T-helper 1 cell treated with Interleukin-12 subunit alpha and Interleukin-12 subunit beta and Interleukin-4 antibody, amounts not matched to agents 30 ng/mL and 1 ng/mL, for 36 hours (primary cell): ENCODE results near the gene C4orf51. TPM values are rescaled to one million over a fixed set of nuclear protein-coding genes. Genes with fewer than 3 reads are reported as not detected.

Experiments
- intact Hi-C: fragments of 100-400 bp; cut with micrococcal nuclease; formaldehyde crosslinking; loops from one replicate; pipeline ENCODE4 v1.15.1; 2024
- total RNA-seq: library from RNA; stranded (reverse); gene quantifications from 2 replicates; pipeline ENCODE4 v1.2.3, GENCODE V29; 2022

The C4orf51 gene
- total RNA-seq, 1 donor from 2014 or later, result not detected

DNA sequence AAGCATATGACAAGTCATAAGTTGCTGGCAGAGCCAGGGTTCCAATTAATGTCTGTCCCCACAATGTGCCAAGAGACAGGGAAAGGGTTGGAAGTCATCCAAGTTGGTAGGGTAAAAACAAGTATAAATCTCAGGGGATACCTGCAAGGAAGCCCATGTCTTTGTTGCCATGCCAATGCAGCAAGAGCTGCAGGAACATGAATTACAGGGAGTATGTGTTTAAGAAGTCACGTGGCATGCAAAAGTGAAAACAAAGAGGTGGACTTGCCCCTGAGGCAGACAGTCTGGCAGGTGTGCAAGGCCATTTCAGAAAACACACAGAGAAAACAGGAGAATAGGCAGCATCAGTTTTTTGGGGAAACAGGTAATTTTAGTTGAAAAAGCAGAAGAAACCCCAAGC, 29.4 kb downstream of the C4orf51 start:
- intact Hi-C loops, result no loop called here

DNA sequence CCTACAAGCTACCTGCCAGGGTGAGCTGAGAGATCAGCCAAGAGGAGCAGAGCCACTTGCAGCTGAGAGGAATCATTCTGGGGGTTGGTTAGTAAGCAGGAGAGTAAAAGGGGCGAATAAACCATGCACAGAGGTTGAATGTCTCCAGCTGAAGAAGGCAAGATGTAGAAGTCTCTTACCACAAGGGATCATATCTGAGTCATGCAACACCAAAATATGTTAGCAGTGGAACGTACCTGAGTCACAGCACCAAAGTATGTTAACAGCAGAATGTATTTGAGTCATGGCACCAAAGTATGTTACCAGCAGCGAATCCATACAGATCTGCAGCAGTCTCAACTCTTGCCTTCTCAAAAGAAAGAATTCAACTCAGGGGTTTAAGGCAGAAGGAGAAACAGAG, 29.9 kb downstream of the C4orf51 start:
- intact Hi-C loops, result no loop called here

DNA sequence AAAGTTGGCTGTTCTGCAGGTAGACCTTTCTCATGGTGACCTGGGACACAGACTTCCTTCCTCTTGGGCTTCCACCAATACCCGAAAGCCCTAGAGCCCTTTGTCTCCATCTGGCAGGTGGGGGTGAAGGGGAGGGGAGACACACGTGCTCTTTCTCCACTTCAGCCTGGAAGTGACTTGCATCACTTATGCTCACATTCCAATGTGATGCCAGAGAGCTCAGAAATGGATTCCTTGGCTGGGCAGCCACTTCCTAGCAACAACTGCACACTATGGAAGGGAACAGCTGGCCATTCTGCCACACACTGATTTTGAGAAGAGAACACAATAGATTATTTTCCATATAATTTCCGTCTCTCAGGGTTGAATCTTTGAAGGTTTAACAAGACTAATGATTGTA, 36.3 kb downstream of the C4orf51 start:
- intact Hi-C loops, result no loop called here

DNA sequence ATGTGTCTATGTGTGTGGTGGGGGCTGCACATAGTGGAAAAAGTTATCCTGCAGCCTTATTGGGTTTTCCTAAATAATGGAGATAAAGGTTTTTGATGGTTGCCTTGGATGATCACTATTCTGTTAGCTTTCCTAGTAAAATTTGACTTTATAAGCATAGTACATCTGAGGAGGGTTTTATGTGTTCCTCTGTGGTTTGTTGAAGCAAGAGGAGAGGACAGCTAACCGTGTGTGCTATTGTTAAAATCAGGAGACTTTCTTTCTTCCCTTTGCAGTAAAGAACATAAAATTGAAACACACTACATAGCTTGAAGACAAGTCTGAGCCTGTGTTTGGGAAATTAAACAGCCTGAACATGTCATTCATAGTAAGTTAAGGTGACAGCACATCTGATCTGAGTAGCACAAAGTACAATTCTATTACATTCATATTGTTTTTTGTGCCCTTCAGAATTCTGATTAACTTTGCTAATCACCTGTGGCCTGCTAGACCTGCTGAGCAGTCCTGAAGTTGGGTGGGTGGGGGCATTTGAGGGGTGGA, 36.8 kb downstream of the C4orf51 start:
- intact Hi-C loops, result no loop called here

DNA sequence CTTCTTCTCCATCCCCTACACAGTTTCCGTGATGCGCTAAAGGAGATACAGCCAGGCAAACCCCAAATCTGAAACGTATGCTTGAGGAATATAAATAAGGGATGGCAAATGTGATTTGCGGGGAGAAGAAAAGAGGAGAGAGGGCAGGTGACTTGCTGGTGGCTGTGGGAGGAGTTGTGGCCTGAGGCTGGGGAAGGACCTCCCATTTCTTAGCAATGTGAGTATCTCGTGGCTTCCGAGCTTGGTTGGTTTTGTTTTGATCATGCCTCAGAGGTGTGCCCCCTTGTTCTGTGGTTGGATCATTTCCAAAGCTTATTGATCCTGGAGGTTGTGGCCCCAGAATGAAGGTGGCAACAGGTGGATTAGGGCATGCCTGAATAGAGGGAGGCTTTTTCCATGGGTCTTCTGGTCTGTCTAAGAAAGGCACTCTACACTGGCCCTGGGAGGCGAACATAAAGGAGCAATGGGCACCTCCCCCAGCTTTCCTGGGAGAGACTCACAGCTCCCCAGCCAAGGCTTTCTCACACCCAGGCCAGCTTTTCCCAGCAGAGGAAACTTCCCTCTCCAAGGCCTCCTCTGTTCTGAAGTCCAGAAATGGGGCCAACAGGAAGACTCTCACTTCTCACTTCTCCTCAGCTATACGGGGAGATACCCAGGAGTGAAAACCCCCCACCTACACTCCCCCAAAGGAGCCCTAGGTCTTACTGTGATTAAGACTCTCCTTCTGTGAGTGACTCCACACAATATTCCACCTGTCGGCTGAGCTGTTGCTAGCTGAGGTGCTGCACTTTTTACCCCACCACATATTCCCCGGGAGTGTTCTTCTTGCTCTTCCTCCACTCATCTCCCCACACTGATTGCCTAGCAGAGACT, 40.0 kb downstream of the C4orf51 start:
- intact Hi-C loops, result no loop called here

DNA sequence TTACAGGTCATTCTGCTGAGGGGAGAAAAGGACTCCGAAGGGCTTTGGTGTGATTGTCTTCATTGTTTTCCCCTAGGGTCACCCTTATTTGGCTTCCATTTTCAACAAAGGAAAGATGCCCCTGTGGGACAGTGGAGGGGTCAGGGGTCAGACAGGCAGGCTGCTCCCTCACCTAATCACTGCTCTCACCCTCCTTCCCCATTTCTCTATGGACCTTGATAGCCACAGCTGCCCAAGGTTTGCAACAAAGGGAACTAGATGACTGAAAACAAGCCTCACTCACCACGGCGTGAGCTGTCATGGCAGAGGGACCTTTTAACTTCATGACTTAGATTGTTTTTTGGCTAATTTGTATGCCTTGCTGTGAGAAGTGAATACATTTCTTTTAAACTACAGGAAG, 40.7 kb downstream of the C4orf51 start:
- intact Hi-C loops, result no loop called here

DNA sequence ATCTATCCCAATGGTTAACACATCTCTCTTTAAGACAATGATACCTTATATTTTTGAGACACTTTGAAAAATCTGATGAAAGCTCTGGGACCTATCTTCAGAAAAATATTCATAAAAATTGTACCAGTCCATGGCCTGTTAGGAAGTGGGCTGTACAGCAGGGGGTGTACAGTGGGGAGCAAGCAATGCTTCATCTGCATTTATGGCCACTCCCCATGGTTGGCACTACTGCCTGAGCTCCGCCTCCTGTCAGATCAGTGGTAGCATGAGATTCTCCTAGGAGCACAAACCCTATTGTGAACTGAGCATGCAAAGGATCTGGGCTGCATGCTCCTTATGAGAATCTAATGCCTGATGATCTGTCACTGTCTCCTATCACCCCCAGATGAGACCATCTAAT, 42.6 kb downstream of the C4orf51 start:
- intact Hi-C loops, result no loop called here

DNA sequence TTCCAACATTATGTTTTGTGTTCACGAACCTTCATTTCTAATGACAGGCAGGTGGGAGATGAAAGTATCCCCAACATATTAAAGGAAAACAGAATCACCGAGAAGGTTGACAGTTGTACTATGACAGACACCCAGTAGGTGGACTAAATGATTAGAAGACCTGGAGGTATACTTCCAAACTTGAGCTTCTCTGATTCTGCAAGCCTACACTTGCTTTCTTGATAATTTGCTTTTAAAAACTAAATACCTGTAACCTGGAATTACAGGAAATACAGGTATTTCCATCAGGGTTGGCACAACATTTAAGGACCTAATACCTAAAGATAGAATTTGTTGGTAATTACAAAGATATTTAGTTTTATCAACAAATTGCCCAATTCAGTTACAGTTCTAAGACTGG, 43.4 kb downstream of the C4orf51 start:
- intact Hi-C loops, result no loop called here

DNA sequence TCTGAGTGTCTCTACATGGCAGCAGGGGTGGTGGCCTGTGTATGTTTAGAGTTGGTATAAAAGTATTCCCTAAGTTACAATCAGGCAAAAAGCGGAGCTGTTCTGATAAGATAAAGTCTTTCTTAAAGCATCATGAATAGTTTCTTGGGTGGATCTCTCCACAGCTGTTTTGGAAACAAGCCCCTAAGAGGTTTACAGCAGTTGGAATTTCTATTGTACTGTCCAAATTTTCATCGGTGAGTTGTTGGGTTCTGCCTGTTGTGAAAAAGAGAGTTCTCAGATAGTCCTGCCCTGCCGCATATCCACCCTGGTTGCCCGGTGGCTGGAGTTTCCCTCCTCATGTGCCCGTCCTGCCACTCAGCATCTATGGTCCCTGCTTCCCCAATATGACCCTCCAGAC, 50.1 kb downstream of the C4orf51 start:
- intact Hi-C loops, result no loop called here

DNA sequence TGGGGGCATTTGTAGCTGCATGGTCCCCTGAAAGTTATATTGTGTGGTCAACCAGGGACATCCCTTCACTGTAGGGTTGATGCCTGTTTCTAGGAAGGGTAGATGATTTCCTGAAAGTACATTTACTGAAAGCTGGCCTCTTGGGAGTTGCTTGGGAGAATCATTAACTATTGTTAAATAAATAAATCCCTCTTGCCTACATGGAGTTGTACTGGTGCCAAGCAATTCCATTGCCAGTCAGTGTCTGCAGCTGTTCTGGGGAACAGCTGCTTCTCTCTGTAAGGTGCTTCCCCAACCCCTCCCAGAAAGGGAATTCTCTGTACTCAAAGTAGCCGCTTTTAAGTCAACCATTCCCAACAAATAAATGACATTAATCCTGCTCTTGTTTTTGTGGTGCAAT, 51.1 kb downstream of the C4orf51 start:
- intact Hi-C loops, result no loop called here

DNA sequence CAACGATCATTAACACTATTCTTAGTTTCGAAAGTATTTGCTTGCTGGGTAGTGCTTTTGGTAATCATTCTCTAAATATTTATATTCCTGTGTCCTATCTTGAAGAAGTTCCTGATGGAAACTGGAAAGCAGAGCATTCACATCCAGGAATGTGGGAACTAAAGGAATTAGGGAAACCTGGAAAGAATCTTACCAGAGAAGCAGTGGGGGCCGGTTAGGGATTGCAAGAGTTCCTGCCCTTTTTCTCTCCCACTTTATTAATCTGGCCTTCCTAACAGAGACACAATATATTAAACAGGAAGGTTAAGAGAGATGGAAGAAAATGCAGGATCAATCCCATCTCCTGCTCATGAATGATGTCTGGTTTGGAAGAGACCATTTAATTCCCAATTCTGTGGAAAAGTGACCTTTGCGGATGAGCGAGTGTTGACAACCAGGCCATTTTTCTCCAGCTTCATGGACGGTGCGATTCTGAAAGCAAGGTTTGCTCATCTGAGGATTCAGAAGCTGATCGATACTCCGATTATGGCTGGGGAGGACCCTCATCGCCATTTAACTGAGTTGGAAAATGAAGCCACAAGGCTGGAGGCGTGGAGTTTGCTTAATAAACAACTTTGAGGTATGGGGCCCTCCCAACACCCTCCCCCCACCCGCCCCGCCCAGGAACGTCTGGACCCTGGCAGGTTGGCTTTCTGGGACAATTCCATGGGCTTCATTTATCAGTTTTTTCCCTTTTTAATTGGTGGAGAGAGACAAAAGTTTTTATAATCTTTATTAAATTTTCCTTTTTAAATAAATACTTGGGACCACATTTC, 52.3 kb downstream of the C4orf51 start:
- intact Hi-C loops, result loop anchor here (1.0 to 2.0 kb wide), 5 partner anchors 97 to 1885 kb away; partner anchors contain the start of genes ABCE1, ANAPC10, LSM6 and OTUD4

DNA sequence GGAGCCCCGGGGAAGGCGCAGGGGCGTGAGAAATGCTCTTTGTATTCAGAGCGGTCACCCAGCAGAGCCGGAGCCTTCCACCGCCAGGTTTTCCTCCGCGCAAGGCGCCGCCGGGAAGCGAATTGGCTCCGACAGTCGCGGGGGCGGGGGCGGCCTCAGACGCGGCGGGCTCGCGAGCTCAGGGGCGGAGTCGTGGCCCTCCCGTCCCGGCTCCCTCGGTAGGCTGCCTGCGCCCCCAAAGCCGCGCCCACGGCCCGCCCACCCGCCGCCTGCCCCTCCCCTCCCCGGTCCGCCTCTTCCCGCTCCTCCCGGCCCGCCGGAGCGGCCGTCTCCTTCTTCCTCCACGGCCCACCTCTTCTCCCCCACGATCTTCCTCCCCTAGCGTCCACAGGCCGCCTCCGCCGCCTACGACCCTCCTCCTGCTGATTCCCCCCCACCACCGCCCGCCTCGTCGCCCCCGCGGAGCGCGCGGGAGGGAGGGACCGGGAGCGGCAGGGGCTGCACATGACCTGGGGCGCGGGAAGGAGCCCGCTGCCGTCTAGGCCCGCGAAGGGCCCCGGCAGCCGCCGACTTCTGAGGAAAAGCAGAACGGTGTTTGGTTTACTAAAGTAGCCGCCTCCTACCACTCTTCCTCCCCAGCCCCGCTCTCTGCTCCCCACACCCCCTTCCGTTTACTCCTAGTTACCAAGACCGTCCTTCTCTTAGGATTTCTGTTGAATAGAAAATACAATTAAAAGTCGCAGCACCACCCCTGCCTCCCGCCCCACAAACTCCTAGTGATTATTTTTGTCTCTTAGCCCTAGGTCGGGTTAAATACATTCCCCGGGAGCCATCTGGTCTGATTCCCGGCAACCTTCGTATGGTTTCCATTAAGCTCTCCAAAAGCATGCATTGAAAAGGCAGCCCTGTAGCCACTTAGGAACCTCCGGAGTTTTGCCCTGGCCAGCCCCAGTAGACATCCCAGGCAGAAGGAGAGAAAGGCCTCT, 53.2 kb downstream of the C4orf51 start:
- intact Hi-C loops, result loop anchor here (1.0 to 2.0 kb wide), 8 partner anchors 75 to 1884 kb away; partner anchors contain the start of genes ABCE1, ANAPC10, LSM6 and MMAA

DNA sequence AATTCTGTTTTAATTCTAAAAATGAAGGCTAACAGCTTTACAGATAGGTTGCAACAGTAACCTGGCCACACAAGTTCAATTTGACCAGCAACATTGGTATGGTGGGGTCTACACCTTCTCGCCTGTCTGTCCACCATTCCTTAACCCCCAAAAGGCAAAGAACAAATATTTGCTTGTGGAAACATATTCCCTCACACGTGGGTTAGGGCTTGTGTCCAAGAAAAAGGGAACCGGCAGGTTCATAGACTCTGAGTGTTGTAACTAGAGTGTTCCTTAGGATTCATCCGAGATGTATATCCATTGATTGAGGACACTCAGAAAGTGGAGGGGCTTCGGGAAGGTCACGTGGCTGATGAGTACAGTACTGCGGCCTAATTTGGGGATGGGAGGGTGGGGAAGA, 54.1 kb downstream of the C4orf51 start:
- intact Hi-C loops, result no loop called here

DNA sequence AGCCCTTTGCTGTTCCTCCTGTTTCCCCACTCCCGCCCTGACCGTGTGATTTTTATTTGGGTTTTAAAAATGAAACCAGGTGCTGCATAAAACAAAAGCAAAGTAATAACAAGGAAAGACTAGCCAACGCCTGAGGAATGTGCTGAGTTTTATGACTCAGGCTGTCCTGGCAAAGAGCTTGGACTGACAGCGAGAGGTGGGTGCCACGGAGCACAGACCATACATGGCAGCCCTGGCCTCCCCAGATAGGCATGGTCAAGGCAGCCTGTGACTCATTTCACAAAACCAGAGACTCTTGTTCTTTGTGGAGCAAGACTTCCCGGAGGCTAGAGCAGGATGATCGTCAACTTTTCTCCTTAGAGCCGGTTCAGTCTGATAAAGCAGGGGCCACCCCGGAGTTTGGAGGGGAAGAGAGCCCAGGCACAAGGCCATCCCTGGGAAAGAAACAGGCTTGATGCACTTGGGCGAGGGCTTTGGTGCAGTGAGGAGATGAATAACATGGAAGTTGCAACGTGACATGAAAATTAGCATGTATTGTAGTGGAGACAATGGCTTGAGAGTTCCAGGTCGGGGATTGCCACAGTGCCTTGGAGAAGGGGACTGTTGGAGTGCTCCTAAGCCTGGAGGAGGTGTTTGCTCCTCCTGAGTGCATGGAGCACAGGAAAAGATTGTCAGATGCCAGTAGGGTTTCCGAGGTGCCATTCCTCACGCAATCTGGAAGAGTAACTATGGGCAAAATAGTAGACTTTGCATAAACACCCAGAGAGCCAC, 54.8 kb downstream of the C4orf51 start:
- intact Hi-C loops, result no loop called here

DNA sequence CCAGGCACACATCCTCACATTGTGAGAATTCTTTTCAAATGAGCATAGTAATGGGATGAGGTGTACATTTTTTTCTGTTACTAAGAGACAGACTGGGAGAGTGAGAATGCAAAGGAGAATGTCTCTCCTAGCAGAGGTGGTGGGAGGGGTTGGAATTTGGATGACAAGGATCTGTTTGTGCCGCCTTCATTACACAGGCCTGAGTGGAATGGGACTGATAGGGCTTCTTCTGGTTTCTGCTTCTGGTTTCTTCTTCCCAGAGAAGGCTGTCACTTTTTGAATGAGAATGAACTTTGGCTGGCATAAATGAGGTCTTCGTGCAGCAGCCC, 55.4 kb downstream of the C4orf51 start:
- intact Hi-C loops, result no loop called here

DNA sequence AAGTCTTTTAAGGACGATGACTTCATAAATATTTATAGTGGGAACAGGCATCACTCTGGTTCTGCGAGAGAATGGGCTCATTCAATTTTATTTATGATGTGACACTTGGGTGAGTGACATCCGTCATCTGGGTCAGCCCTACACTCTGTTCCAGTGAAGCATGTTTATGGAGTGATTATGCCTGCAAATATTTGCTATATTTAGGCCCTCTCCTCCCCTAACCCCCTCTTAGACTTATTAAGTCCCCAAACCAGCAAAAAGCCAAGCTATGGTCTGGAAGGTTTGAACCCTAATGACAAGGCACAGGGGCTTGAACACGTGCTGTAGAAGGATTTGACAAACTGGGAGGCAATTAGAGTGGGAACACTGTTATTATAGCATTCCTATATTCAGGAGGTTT, 55.9 kb downstream of the C4orf51 start:
- intact Hi-C loops, result no loop called here

DNA sequence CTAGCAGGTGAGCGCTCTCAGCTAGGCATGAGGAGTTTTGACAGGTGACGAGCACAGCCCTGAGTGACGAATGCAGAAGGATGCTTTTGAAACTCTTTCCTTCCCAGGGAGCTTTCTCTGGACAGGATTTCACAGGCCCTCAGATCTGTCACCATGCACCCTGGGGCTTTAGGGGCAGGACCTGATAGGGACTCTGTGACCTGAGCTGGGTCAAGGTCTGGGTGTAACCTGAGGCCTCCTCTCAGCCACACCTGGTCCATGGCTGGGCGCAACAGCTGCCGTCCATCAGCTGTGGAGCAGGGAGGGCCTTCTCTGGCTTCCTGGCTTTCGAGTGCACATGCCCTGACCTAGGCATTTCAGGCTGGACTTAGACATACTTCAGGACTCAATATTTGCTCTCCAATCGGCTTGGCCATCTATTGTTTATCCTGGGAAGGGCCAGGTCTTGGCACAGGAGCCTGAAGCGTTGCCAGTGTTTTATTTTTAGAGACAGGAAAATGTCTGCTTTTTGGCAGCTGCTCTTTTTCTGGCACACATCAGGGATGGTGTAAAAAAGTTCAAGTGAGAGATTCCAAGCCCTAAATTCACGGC, 56.4 kb downstream of the C4orf51 start:
- intact Hi-C loops, result no loop called here

DNA sequence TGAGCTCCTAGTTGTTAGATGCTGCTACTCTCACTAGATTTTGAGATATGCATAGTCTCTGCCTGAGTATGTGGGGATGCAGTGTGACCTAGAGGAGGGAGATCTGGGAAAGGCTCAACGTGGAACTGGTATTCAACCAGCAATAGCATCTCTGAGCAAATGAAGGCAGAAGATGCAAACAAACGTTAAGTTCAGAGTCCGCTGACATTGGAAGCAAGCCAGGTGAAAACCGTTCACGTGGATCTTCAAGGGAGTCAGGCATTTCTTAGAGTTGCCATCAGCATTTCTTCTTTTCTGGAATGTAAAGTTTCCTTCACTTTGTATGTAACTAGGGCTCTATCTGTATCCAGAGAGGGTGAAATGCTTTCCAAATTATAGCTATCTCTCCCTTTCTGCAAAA, 59.9 kb downstream of the C4orf51 start:
- intact Hi-C loops, result no loop called here

DNA sequence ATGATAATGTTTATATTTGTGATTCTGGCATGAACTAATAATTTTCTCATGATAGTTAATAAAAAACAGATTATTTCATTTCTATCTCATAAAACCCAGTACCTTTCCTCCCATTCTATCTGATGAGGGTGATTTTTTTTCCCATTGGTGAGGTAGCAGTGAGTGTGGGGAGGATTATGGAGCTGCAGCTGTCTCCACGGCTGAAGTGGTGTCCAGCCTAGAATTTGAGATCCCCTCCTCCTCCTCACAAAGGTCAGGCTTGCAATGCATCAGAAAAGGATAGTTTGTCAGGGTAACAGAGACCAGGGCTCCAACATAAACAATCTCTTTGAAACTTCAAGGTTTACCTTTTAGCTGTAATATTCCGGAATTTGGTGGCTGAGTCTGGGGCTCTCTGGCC, 60.9 kb downstream of the C4orf51 start:
- intact Hi-C loops, result no loop called here

DNA sequence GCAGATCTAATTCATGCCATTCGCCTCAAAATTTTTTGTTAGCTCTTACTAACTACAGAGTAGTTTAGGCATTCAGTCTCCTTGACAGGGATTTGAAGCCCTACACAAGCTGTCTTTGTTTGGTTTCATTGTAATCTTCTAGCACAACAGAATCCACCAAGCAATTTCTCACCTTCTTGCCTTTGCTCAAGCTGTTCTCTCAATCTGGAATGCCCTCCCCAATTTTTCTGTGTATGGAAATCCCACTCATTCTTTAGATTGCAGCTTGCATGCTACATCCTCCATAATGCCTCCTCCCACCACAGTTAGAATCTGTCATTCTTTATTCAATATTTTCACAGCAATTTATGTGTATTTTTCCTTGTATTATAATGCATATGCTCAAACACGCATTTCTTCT, 63.7 kb downstream of the C4orf51 start:
- intact Hi-C loops, result no loop called here
